Renal cortex interstitium (tissue), 11 donors: Measurements from ENCODE around the gene CSNK1A1. TPM values are rescaled to one million over a fixed set of nuclear protein-coding genes. Genes with fewer than 3 reads are reported as not detected.
A peak's percentile ranks its signal among the peaks of the same experiment; 100 is the strongest.

Experiments
- DNase-seq, 11 donors: peaks; one replicate each; pipeline ENCODE4 v3.0.0-alpha.2; 2013; ENCODE audit warnings: low read depth in 9 of 11, low spot score in 4 of 11; ENCODE audit errors: extremely low read depth in 1 of 11
- polyA plus RNA-seq, 3 donors: library from polyadenylated mRNA; unstranded; fragments of 120-200 nt; gene quantifications; one replicate each; pipeline ENCODE4 v1.2.1, GENCODE V29; 2013; ENCODE audit not compliant: insufficient read length in 3 of 3

CSNK1A1 gene
- polyA plus RNA-seq, 3 donors = 188 to 214 (median 190) TPM

DNA sequence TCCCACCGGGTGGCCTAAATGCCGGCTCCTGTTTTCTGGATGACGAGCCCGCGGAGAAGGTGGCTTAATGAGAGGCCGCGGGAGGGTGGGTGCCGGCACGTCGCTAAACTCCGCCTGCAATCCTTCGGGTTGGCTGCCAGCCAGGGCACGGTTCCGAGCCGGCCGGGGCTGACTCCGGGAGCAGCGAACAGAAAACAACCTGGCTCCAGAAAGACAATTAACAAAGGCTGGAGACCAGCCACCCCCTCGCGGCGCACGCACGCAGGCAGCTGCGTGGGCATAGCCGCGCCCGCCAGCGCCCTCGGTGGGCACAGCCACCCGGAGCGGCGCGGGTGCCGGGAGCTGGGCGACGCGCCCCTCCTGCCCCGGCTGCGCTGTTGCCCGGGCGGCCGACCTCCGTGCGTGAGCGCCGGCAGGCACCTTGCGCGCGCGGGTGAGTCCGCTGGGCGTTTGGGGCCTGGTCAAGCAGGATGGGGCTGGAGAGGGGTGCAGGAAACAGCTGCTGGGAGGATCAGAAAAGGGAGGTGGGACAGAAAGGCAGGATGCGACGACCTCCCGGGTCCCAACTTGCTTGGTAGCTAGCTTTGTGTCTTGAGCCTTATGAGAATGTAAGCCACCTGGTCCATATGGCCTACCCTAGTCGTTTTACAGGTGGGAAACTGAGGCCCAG is 30.1 kb upstream of the CSNK1A1 start, which contains the start of gene ARHGEF37:
Gene ARHGEF37 (plus strand): TSS at position 307 of the 670 bp plus-strand sequence. CDS start 16,272 bp downstream, outside the sequence.
- DNase-seq = peak in 5 of 11 donors; percentile 53 to 63 (median 60)

DNA sequence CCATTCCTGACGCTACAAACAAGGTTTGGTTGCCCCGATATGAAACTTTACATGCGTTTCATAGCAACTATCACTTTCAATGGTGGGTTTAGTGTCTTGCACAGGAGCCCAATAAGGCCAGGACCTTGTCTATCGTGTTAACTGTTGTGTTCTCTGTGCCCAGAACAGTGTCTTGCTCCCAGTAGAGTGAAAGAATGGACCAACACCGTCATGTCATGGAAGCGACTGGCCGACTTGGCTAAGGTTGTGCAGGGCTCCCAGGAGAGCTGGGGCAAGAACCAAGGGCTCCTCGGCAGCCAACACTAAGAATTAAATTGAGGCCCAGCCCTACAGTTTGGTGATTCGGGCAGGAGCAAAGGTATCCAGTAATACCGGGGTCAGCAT is 29.6 kb upstream of the CSNK1A1 start:
- no peak for DNase-seq

DNA sequence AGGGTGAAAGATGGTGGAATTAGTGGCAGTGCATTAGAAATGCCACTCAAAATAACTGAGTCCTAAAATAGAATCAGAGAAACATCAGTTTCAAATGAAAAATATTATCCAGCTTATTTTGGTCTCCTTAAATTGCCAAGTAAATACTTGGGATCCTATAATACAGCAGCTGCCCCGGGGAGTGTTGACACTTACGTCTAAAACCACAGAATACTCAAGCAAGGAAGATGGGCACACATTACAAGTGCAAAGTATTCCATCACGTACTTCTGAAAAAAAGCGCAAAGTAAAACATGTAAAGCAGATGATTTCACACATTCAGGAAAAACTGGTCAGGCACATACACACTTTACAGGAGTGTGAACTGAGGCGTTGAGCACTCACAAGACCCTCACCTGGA is 27.7 kb upstream of the CSNK1A1 start:
- no peak for DNase-seq

DNA sequence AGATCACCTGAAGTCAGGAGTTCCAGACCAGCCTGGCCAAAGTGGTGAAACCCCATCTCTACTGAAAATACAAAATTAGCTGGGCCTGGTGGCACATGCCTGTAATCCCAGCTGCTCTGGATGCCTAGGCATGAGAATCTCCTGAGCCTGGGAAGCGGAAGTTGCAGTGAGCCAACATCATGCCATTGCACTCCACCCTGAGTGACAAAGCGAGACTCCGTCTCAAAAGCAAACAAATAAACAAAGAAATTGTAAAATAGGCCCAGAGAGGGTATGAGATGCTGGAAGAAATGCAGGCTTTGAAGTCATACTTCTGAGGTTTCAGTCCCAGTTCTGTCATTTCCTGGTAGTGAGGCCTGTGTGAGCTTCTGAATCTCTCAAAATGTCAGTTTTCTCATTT is 24.8 kb upstream of the CSNK1A1 start:
- DNase-seq = no peak

DNA sequence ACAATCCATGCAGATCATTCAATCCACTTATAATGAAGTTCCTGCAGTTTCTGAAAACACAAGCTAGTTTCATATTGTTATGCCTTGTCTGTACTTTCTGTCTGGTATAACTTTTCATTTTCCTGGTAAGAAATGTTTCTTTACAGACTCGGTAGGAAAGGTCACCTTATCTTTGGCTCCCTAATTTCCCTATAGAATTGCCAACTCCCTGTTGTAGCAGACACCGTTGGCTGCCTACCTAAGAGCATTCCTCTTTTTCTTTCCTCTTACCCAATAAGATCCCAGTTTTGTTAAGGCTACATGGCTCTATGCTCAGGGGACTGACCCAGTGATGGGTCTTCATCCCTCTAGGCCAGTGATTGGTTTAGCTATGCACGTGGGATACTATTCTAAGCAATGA is 23.9 kb upstream of the CSNK1A1 start:
- DNase-seq = no peak

DNA sequence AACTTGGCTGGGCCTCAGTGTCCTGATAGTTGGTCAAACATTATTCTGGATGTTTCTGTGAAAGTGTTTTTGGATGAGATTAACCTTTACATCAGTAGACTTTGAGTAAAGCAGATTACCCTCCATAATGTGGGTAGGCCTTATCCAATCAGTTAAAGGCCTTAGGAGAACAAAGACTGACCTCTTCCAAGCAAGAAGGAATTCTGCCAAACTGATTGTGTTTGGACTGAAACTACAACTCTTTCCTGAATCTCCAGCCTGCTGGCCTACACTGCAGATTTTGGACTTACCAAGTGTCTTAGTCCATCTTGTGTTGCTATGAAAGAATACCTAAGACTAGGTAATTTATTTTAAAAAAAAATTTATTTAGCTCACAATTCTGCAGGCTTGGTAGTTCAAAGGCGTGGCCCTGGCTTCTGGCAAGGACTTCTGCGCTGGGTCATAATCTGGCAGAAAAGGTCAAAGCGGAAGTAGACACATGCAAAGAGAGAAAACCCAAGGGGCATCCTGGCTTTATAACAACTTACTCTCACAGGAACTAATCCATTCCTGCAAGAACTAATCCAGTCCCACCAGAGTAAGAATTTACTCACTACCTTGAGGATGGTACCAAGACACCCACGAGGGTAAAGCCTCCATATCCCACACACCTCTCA is 21.5 kb upstream of the CSNK1A1 start:
- DNase-seq = no peak

DNA sequence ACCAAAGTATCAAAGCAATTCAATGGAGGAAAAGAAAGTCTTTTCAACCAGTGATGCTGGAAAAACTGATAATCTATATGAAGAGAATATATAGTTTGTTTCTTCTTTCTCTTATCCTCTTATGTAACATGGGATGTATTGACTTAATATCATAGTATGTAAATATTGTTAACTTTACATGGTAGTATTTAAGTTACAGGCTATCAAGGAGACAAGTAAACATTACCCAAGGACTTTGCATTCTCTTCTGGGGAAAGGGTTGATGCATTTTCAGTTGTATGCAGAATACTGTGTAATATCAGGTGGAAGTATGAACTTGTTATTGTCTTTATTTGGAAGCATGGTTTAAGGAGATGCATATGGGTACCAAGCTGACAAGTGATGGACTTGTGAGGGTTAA is 20.9 kb upstream of the CSNK1A1 start:
- DNase-seq = no peak

DNA sequence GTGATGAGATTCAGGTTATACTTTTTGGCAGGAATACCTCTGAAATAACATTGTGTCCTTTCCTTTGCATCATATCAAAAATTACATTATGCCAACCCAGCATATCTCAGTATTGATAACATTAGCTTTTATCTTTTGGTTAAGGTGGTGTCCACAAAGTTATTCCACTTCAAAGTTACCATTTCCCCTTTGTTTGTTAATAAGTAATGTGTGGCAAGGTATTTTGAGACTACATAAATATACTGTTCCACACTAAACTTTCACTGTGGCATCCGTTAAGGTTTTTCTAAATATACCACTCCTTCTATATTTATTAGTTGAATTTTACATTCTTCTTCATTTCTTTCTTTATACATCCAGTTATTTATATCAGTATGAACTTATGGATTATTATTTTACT is 16.0 kb upstream of the CSNK1A1 start:
- no peak for DNase-seq

DNA sequence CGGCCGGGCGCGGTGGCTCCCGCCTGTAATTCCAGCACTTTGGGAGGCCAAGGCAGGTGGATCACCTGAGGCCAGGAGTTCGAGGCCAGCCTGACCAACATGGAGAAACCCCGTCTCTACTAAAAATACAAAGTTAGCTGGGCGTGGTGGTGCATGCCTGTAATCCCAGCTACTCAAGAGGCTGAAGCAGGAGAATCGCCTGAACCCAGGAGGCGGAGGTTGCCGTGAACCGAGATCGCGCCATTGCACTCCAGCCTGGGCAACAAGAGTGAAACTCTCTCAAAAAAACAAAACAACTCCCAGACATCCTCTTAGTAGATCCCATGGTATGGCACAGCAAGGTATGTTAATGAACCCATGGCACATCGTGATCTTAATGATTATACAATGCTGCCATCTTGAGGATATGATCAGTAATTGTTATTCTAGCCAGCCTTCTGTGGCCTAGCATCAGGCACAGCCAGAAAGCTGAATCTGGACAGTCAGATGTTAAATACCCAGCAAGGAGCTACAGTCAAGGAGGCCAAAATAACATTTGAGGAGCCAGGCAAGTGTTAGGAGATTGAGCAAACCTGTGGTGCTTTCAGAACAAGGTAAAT is 13.4 kb upstream of the CSNK1A1 start:
- peak in 1 of 11 donors; percentile 69 for DNase-seq

DNA sequence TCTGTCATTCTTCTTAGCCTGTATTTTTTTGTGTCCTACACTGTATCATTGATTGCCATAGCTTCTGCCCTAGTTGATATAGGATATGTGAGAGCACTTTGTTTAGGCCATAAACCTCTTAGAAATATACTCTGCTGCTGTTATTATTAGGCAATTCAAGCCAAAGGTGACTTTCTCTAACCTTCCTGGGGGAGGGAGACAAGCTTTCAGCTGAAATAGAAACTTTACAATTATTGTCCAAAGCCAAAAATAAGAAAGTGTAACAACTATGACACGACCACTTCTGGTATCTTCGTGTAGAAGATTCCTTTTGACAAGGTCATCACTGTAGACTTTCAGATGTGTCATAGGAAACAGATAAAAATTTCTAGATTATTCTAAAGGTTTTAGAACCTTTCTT is 12.2 kb upstream of the CSNK1A1 start:
- DNase-seq = no peak

DNA sequence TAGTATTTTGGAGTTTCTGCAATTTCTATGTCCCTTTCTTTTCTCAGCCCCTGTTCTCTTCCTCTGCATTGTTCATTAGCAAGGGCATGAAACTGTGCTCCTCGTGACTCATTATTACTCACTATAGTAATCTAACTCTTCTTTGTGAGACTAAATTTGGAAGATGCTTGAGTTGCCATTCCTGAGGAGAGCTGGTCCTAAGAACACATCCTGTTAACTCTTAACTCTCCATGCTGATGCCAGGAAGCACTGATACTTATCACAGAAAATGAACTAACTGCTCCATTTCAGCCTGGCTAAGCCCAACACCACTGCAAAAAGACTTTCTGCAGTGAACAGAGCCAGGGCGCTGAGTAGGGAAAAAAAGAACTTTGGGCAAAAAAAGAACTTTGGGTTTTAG is 10.6 kb upstream of the CSNK1A1 start:
- DNase-seq = no peak

DNA sequence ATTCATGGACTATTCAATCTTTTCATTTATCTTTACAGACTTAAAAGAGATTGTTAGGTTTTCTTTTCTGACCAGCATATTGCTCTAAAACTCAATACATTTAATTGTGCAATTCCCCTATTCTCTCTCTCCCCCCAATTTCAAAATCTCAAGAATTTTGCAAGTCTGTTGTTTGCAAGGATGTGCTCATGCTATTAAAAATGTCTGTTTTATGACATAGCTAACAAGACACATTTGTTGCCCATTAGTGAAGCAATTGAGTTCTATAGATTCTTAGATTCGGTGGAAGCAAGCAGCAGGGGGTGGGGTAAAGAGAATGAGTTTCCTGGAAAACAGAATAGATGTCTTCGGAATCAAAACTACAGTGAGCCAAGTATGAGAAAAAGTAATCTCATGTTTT is 8.5 kb upstream of the CSNK1A1 start:
- DNase-seq = no peak

DNA sequence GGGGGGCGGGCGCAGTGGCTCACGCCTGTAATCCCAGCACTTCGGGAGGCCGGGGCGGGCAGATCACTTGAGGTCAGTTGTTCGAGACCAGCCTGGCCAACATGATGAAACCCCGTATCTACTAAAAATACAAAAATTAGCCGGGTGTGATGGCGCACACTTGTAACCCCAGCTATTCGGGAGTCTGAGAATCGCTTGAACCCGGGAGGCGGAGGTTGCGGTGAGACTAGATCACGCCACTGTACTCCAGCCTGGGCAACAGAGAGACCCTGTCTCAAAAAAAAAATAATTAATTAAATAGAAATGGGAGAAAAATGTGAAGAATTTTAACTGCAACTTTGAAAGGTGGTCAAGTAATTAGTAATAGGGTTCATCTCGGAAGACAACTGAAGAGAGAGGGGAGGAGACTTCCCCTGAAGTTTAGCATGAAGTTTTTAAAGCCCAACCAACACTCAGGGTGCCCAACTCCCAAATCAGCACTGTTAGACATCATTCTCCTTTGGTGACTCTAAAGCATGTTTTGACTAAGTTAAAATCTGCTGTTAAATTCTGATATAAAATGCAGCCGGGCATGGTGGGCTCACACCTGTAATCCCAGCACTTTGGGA is 1.4 kb upstream of the CSNK1A1 start:
- DNase-seq = no peak

DNA sequence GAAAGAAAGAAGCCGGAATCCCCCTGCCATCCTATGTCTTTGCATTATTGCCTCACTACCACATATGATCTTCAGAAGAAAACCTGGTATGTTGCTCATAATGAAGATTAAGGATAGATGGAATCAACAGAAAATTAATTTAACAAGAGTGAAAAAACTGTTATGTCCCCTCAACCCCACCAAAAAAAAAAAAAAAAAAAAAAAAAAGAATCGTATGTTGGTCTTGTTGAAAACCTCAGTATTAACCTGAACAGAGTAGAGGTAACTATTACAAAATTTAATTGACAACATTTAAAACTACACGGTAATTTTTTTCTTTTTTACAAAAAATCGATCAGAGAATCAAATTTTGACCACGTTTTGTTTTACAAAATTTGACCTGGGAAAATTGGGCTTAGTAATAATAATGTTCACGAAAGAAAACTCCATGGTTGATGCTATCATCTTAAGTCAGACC is 827 bp upstream of the CSNK1A1 start:
- DNase-seq = no peak

DNA sequence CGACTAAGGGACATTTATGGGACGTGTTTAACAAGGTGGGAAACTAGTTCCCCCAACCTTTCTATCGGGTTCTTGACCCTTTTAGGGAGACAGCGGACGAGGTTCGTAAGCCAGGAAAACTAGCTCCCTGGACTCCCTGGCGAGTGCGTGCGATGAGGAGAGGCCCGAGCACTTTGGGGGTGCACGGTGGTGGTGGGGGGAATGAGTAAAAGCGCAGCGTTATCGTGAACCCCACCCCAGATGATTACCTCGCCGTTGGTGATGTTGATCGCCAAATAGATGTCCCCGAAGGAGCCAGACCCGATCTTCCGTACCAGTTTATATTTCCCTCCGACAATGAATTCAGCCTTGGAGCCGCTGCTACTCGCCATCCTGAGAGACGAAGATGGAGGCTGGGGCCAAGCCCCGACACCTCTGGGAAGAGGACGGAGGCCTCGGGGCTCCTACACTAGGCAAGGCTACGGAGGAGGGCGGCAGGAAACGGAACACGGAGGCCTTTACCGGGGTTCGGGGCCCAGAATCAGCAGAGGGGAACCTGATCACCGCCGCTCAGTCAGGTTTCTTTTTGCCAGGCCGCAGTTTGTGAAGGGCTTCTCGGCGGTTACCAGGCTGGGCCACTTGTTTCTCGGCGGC is 529 bp downstream of the CSNK1A1 start:
- no peak for DNase-seq

DNA sequence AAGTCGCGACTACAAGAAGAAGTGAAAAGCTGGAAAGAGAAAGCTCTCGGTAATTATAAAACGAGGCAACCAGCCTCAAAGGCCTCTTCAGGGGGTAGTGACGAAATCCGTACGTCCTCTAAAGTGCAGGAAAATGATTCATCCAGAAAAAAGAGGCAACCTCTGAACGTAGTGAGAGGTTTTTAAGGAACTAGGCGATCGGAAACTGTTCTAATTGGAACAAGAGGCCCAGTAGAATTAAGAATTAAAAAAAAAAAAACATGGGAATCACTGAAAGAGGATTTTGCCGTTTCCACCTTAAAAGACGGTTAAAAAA is 1.0 kb downstream of the CSNK1A1 start:
- DNase-seq = no peak

DNA sequence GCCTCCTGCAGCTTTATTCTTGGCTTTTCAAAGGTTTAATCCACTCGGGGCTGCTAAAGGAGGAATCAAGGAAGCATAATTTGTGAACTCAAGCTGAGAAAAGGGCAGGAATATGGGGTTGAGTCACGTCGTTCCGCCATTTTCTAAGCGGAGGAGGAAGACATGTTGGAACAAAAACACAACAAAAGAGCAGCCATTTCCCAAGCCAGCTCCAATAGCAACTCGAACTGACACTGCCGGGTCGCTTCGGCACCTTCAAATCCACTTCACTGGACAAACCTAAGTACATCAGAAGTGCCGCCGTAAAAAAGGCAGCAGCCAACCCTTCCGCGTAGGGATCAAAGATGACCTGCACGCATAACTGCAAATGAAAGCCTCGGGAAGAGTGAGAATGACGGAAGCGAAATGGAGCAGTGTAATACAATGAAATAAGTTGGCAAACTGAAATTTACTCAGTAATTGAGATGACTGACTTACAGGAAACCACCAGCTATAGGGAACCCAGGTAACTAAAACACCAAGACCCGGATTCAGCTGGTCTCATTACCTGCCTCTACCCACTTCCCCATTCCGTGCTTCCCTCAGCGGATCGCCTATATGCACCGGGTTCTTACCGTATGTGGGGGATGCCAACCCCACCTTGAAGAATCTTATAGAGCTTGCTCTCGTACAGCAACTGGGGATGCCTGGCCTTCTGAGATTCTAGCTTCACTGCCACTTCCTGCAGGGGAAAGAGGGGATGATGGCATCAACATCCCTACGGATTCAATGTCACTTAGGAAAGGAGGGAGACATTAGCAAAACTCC is 1.6 kb downstream of the CSNK1A1 start:
- peak in 2 of 11 donors; percentile 28 to 46 for DNase-seq

DNA sequence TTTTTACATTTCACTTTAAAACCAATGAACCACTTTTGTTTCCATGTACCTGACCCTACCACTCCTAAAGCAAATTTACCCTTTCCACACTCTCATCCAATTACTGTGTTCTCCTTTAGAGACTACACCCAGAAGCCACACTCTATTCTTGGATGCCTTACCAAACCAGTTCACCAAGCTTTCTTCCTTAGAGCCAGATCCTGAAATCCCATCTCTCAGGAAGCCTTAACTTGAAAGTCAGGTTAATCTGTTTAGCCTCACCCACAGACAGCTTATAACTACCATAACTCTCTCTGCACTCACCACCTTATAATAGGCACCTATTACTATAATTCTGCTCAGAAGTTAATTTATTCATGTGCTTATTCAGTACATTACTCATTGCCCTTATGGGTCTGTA is 4.3 kb downstream of the CSNK1A1 start:
- DNase-seq = no peak

DNA sequence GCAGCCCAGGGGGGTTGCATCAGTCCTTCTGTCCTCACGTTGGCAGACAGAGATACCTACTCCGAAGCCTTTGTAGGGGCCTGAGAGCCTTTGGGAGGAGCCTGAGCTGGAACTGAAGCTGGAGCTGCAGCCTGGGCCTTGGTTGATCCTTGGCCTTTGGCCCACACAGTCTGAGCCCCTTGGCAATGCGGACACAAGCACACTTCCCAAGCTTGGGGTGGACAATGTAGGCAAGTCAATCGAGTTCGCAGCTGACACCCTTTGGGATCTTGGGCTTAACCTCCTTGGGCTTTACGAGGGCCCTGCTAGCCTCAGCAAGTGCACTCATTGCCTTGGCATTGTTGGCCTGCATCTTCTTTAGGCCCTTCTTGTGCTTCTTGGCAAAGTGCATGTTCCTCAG is 5.9 kb downstream of the CSNK1A1 start:
- no peak for DNase-seq
